ENCODE data around the gene CCDC150.
"Not testable (repeated sequence)": the region's sequence is repeated elsewhere in the genome, so short reads cannot be mapped to it uniquely, and the experiment has no call there.

The CCDC150 gene

DNA sequence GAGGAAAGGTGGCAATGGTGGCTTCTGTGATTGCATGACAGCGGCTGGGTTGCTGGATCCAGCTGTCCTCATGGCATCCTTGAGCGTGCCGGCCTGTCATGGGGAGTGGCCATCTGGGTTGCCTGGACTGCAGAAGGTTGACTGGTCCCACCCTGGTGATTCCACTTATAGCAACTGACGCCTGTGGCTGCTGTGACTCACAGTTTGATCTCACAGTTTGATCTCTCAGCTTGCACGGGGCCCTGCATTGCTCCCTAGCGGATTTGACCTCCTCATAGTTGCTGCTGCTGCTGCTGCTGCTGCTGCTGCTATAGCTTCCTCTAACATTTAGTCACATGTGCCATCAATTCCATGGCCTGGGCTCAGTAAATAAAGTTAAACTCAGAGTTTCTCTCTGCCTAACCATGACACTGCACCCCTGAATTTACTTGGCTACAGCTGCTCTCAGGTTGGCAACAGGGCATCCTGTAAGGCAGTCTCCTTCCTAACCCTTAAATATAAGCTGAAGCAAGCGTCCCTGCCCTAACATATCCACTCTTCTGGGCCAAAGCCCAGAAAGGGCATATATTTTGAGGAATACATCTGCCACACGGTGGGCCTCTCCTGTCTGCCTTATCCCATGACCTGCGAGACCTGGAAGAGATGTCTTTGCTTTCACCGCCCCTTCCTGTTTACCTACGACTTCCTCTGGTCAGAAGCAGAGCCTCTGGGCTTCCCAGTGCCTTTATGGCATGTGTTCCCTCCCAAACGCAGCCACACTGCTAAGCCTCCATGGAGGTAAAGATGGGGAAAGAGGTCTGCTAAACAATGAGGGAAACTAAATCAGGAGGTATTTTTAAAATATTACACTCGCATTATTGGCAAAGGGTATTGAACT is 37.8 kb upstream of the CCDC150 start:
- TF ChIP-seq, protein P1, sequence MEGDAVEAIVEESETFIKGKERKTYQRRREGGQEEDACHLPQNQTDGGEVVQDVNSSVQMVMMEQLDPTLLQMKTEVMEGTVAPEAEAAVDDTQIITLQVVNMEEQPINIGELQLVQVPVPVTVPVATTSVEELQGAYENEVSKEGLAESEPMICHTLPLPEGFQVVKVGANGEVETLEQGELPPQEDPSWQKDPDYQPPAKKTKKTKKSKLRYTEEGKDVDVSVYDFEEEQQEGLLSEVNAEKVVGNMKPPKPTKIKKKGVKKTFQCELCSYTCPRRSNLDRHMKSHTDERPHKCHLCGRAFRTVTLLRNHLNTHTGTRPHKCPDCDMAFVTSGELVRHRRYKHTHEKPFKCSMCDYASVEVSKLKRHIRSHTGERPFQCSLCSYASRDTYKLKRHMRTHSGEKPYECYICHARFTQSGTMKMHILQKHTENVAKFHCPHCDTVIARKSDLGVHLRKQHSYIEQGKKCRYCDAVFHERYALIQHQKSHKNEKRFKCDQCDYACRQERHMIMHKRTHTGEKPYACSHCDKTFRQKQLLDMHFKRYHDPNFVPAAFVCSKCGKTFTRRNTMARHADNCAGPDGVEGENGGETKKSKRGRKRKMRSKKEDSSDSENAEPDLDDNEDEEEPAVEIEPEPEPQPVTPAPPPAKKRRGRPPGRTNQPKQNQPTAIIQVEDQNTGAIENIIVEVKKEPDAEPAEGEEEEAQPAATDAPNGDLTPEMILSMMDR (IDR thresholded peaks at IDR 0.05; ENCODE audit: unreplicated experiment in 3 of 3): no peak
- H3K36me3 Mint-ChIP-seq (ENCODE audit: low read depth): no peaks in the 10 kb centered on the region
- no peaks in the 10 kb centered on the region for H3K4me1 Mint-ChIP-seq
- no peaks in the 10 kb centered on the region for H3K9me3 Mint-ChIP-seq
- H3K27ac Mint-ChIP-seq: no peak overlapping the region
- no peaks in the 10 kb centered on the region for H3K27me3 Mint-ChIP-seq (ENCODE audit: low read depth)
- H3K4me3 Mint-ChIP-seq: no peak overlapping the region

DNA sequence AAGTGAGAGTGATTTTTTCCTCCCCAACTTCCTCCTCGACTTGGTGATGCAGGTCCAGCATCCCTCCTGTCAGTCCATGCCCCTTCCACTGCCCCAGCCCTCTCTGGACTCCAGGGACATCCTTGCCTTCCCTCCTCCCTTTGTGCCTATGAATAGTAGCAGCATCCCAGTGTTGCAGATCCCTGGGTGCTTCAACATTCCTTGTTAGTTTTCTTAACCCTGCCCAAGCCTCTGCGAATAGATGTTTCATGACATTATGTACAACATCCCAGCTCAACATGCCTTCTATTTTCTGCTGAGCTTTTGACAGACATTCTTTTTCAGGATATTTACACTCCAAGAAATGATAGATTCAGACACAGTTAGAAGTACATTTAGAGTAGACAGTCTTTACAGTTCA is 35.3 kb upstream of the CCDC150 start:
- H3K9me3 Mint-ChIP-seq: no peaks in the 10 kb centered on the region
- no peaks in the 10 kb centered on the region for H3K27me3 Mint-ChIP-seq (ENCODE audit: low read depth)
- no peak overlapping the region for H3K4me3 Mint-ChIP-seq
- H3K36me3 Mint-ChIP-seq (ENCODE audit: low read depth): no peaks in the 10 kb centered on the region
- TF ChIP-seq, protein P1 (IDR thresholded peaks at IDR 0.05; ENCODE audit: unreplicated experiment in 3 of 3): no peak
- no peaks in the 10 kb centered on the region for H3K4me1 Mint-ChIP-seq
- H3K27ac Mint-ChIP-seq: no peak overlapping the region

DNA sequence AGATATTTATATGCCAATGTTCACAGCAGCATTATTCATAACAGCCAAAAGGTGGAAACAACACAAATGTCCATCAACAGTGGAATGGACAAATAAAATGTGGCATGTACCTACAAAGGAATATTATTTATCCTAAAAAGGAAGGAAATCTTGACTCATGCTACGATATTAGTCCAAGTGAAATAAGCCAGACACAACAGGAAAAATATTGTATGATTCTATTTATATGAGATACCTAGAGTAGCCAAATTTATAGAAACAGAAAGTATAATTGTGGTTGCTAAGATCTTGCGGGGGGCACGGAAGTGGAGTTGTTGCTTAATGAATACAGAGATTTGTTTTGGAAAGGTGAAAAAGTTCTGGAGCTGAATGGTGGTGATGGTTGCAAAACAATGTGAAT is 33.0 kb upstream of the CCDC150 start:
- Mint-ChIP-seq H3K4me3 (no peak overlapping the region), H3K36me3 (ENCODE audit: low read depth) (no peaks in the 10 kb centered on the region), H3K4me1 (no peaks in the 10 kb centered on the region), H3K9me3 (no peaks in the 10 kb centered on the region), H3K27me3 (ENCODE audit: low read depth) (no peaks in the 10 kb centered on the region), H3K27ac (no peak overlapping the region)
- TF ChIP-seq, protein P1 (IDR thresholded peaks at IDR 0.05; ENCODE audit: unreplicated experiment in 3 of 3): no peak

DNA sequence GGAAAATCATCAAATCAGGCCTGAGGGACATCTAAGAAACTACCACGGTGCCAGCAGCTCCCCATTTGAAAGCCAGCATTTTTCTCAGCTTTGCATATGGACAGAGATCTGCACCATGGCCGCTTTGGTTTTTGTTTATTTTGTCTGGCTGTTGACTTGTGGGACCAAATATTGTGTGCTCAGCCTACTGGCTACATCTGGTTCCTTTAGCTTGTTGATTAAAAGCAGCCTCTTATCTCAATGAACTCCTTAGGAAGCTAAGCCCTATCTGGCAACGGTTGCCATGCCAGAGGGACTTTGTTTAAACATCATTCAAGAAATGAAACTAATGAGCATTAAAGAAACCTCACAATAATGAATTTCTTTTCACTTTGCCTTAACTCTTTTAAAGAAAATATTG is 32.4 kb upstream of the CCDC150 start:
- H3K4me3 Mint-ChIP-seq: no peak overlapping the region
- no peaks in the 10 kb centered on the region for H3K27me3 Mint-ChIP-seq (ENCODE audit: low read depth)
- no peaks in the 10 kb centered on the region for H3K36me3 Mint-ChIP-seq (ENCODE audit: low read depth)
- H3K27ac Mint-ChIP-seq: no peak overlapping the region
- TF ChIP-seq, protein P1 (IDR thresholded peaks at IDR 0.05; ENCODE audit: unreplicated experiment in 3 of 3): no peak
- no peaks in the 10 kb centered on the region for H3K9me3 Mint-ChIP-seq
- H3K4me1 Mint-ChIP-seq: no peaks in the 10 kb centered on the region

DNA sequence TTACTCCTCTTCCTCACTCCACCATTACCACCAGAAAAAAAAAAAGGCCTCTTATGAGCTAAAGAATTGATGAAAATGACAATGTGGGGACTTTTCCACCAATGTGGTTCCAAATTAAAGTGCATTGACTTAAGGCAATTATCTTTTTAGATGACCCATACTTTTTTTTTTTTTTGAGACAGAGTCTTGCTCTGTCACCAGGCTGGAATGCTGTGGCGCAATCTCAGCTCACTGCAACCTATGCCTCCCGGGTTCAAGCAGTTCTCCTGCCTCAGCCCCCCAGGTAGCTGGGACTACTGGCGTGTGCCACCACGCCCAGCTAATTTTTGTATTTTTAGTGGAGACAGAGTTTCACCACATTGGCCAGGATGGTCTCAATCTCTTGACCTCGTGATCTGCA is 31.6 kb upstream of the CCDC150 start:
- not testable (repeated sequence) for H3K36me3 Mint-ChIP-seq (ENCODE audit: low read depth); H3K9me3 Mint-ChIP-seq; H3K27ac Mint-ChIP-seq; H3K27me3 Mint-ChIP-seq (ENCODE audit: low read depth); H3K4me3 Mint-ChIP-seq; H3K4me1 Mint-ChIP-seq

DNA sequence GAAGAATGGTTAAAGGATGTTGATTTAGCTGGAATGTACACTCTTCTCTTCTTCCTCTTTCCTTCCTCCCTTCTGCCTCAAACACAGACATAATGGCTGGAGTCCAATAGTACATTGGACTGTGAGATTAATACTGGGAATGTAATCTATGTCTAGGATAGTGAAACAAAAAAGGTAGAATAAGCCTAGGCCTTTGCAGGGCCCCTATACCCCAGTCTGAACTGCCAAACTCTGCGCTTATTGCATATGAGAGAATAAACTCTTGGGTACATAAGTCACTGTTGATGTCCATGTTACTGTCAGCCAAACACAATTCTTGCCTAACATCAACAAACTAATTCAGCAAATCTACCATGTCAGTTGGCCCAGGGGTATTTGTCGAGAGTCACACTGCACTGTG is 29.7 kb upstream of the CCDC150 start:
- TF ChIP-seq, protein P1 (IDR thresholded peaks at IDR 0.05; ENCODE audit: unreplicated experiment in 3 of 3): no peak
- Mint-ChIP-seq H3K27me3 (ENCODE audit: low read depth) (no peaks in the 10 kb centered on the region), H3K4me1 (no peaks in the 10 kb centered on the region), H3K36me3 (ENCODE audit: low read depth) (no peaks in the 10 kb centered on the region), H3K27ac (no peak overlapping the region), H3K4me3 (no peak overlapping the region), H3K9me3 (no peaks in the 10 kb centered on the region)

Data from nephron (organoid).